Kidney (tissue), 14 donors: ENCODE results near the gene PARP8. TPM values are rescaled to one million over a fixed set of nuclear protein-coding genes. Genes with fewer than 3 reads are reported as not detected.

Experiments
- DNase-seq, 5 donors: peaks; one replicate each; pipeline ENCODE4 v3.0.0-alpha.2; 2013 to 2020
- FAIRE-seq: peaks from 2 replicates; lab custom pipeline; 2012; peaks lifted over from hg19 to GRCh38; lab: Jason Lieb, UNC
- H3K27ac ChIP-seq, 2 donors: one replicate each; pipeline ENCODE4 v1.7.0; 2013; ENCODE audit warnings: low read depth in 2 of 2, low read length in 2 of 2, inconsistent platforms in 1 of 2
- H3K27me3 ChIP-seq: one replicate; pipeline ENCODE4 v1.7.1; 2013; ENCODE audit warnings: low read length, inconsistent platforms; ENCODE audit not compliant: control insufficient read depth, insufficient read depth
- H3K36me3 ChIP-seq, 3 donors: one replicate each; pipeline versions ENCODE4 v1.7.0 to v1.7.1; 2013; ENCODE audit warnings: low read length in 3 of 3, control low read depth in 1 of 3, inconsistent platforms in 1 of 3; ENCODE audit not compliant: insufficient read depth in 3 of 3, control insufficient read depth in 2 of 3
- H3K4me1 ChIP-seq, 3 donors: one replicate each; pipeline versions ENCODE4 v1.7.0 to v1.7.1; 2013; ENCODE audit warnings: low read length in 3 of 3, inconsistent platforms in 1 of 3, low read depth in 1 of 3; ENCODE audit not compliant: control insufficient read depth in 2 of 3, insufficient read depth in 2 of 3
- H3K4me3 ChIP-seq, 3 donors: one replicate each; pipeline versions ENCODE4 v1.7.0 to v1.8.1; 2013; ENCODE audit warnings: low read length in 3 of 3, control low read depth in 1 of 3, inconsistent platforms in 1 of 3
- H3K9ac ChIP-seq, 3 donors: one replicate each; pipeline versions ENCODE4 v1.7.0 to v1.7.1; 2013; ENCODE audit warnings: low read length in 3 of 3, control low read depth in 1 of 3, inconsistent platforms in 1 of 3
- H3K9me3 ChIP-seq, 3 donors: one replicate each; pipeline versions ENCODE4 v1.7.0 to v1.7.1; 2013; ENCODE audit warnings: low read length in 3 of 3, control low read depth in 1 of 3, inconsistent platforms in 1 of 3; ENCODE audit not compliant: control insufficient read depth in 2 of 3, insufficient read depth in 1 of 3
- intact Hi-C: fragments of 100-400 bp; cut with DNase I; formaldehyde crosslinking; loops from one replicate; pipeline ENCODE4 v1.11.1; 2022
- polyA plus RNA-seq: library from polyadenylated mRNA; stranded (reverse); fragments of 350-450 nt; fragmentation: Illumina TruSeq; extraction: RNeasy Lipid Tissue Mini Kit (QIAGEN cat#74804); gene quantifications from one replicate; pipeline ENCODE4 v1.2.3, GENCODE V29; 2014; ENCODE audit warnings: low read depth, low replicate concordance; ENCODE audit not compliant: insufficient read depth
- total RNA-seq: library from RNA; stranded (reverse); fragmentation: NEBNext Ultra II Directional; extraction: Animal tissue kit (Norgen Biotek cat#: 25700); gene quantifications from one replicate; pipeline ENCODE4 v1.2.1, GENCODE V29; 2021
- TF ChIP-seq, protein P1 (sequence below): IDR thresholded peaks from 3 replicates; pipeline ENCODE4 v1.5.1; 2012; ENCODE audit warnings: mild to moderate bottlenecking, moderate library complexity, borderline replicate concordance; ENCODE audit not compliant: insufficient read depth; ENCODE audit errors: extremely low read depth
- donor health status: control.
- donor health status: control.
- donor health status: control.
- donor health status: control.
- donor health status: control.
- donor health status: DM: yes; HTN: yes; CAD: no.
- donor health status: Normal renal cell carcinoma (clear cell type).

Gene PARP8
- total and polyA plus RNA-seq, 2 donors from 2014 or later, result 3.4 to 42.5 TPM

DNA sequence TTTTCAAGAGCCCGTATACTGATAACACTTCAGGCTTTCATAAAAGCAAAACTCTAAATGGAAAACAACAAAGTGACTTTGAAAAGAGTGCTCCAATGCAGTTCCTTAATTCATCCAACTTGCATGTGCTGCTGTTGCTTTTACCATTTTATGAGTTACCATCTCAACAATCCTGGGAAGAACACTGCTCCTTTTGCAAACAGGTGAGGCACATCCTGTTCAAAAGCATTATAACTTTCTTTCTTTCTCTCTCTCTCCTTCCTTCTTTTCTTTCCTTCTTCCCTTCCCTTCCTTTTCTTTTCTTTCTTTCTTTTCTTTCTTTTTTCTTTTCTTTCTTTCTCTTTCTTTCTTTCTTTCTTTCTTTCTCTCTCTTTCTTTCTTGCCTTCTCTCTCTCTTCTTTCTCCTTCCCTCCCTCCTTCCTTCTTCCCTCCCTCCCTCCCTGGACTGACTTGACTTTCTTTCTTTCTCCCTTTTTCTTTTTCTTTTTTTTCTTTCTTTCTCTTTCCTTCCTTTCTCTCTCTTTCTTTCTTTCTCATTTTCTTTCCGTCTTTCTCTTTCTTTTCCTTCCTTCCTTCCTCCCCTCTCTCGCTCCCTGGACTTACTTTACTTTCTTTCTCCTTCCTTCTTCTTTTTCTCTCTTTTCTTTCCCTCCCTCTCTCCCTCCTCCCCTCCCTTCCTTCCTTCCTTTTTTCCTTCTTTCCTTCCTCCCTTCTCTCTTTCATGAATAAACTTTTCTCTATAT is 11.2 kb upstream of the PARP8 start:
- H3K36me3 ChIP-seq, result no peaks in the 10 kb centered on the region
- DNase-seq (no peak), FAIRE-seq (no peak)
- no peaks in the 10 kb centered on the region for H3K9me3 ChIP-seq
- H3K27ac ChIP-seq, result no peak overlapping the region
- TF ChIP-seq, protein P1, sequence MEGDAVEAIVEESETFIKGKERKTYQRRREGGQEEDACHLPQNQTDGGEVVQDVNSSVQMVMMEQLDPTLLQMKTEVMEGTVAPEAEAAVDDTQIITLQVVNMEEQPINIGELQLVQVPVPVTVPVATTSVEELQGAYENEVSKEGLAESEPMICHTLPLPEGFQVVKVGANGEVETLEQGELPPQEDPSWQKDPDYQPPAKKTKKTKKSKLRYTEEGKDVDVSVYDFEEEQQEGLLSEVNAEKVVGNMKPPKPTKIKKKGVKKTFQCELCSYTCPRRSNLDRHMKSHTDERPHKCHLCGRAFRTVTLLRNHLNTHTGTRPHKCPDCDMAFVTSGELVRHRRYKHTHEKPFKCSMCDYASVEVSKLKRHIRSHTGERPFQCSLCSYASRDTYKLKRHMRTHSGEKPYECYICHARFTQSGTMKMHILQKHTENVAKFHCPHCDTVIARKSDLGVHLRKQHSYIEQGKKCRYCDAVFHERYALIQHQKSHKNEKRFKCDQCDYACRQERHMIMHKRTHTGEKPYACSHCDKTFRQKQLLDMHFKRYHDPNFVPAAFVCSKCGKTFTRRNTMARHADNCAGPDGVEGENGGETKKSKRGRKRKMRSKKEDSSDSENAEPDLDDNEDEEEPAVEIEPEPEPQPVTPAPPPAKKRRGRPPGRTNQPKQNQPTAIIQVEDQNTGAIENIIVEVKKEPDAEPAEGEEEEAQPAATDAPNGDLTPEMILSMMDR, result no peak
- intact Hi-C loops, result no loop called here
- no peaks in the 10 kb centered on the region for H3K4me1 ChIP-seq
- H3K9ac ChIP-seq, result no peak overlapping the region
- no peaks in the 10 kb centered on the region for H3K27me3 ChIP-seq
- H3K4me3 ChIP-seq, result no peak overlapping the region

- intact Hi-C loops, result no loop called here
- no peak overlapping the region for H3K27ac ChIP-seq
- no peak for FAIRE-seq
- H3K4me3 ChIP-seq, result no peak overlapping the region
- H3K9me3 ChIP-seq, result no peaks in the 10 kb centered on the region
- H3K4me1 ChIP-seq, result no peaks in the 10 kb centered on the region
- no peak for DNase-seq
- no peaks in the 10 kb centered on the region for H3K36me3 ChIP-seq
- TF ChIP-seq, protein P1, result no peak
- H3K9ac ChIP-seq, result no peak overlapping the region
- H3K27me3 ChIP-seq, result no peaks in the 10 kb centered on the region
These were observed 10.6 kb upstream of the PARP8 start for GRCh38 chr5:50655810-50656205.

DNA sequence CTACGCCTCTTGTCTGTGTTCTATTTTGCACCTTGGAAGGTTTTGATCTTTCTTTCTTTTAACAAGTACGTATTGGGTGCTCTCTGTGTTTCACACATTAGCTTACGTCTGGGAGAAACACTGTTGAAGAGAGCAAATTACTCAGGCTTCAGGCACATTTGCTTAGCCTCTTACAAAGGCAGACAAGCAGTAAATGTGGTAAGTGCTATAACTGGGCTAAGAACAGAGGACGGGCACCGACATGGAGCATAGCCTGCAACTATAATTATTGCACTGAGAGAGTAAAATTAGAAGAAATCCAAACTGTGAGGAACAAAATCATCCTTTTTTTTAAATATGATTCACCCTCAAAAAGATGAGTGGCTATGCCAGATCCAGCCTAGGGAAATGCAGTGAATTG is 9.4 kb upstream of the PARP8 start:
- H3K4me3 ChIP-seq, result no peak overlapping the region
- TF ChIP-seq, protein P1, result no peak
- no peak overlapping the region for H3K27ac ChIP-seq
- DNase-seq (no peak), FAIRE-seq (no peak)
- H3K27me3 ChIP-seq, result no peaks in the 10 kb centered on the region
- no peaks in the 10 kb centered on the region for H3K9me3 ChIP-seq
- H3K9ac ChIP-seq, result no peak overlapping the region
- H3K4me1 ChIP-seq, result no peaks in the 10 kb centered on the region
- no peaks in the 10 kb centered on the region for H3K36me3 ChIP-seq
- intact Hi-C loops, result no loop called here
